OCI-LY7 (cell line): ENCODE results near the gene C19orf18. TPM values are rescaled to one million over a fixed set of nuclear protein-coding genes. Genes with fewer than 3 reads are reported as not detected.

Experiments used
- BruUV-seq: library from RNA; stranded (reverse); fragments of 400-500 nt; replicated peaks from 2 replicates; lab custom pipeline; 2021; lab: Mats Ljungman, UMichigan
- CTCF ChIA-PET: fragments of 300-600 bp; sonication (Branson Sonifier 250); formaldehyde crosslinking; loops from one replicate; lab custom pipeline; 2022; ENCODE audit warnings: antibody characterized with exemption; ENCODE audit not compliant: unreplicated experiment; lab: Charles Lee
- POLR2A ChIA-PET: fragments of 300-600 bp; sonication (Branson Sonifier 250); formaldehyde crosslinking; loops from one replicate; lab custom pipeline; 2022; ENCODE audit warnings: antibody characterized with exemption; lab: Charles Lee
- DNase-seq: peaks from one replicate; pipeline ENCODE4 v3.0.0-alpha.2; 2015; ENCODE audit warnings: low spot score
- H2AFZ ChIP-seq: fragments of 200-600 bp; sonication (generic), shearing (Covaris generic); 2 replicates; pipeline ENCODE4 v1.6.1; 2014; ENCODE audit warnings: mild to moderate bottlenecking, antibody characterized with exemption, low read length, moderate library complexity
- H3K27ac ChIP-seq: fragments of 200-600 bp; sonication (generic); 2 replicates; pipeline ENCODE4 v1.5.1; 2014; ENCODE audit warnings: mixed run types, low read depth, mild to moderate bottlenecking, moderate library complexity, low read length, inconsistent platforms; ENCODE audit not compliant: poor library complexity, severe bottlenecking
- H3K36me3 ChIP-seq: fragments of 200-600 bp; sonication (generic); 2 replicates; pipeline ENCODE4 v1.6.1; 2014; ENCODE audit warnings: mild to moderate bottlenecking, antibody characterized with exemption, low read length, moderate library complexity, mixed read lengths; ENCODE audit not compliant: insufficient read depth
- H3K4me1 ChIP-seq: fragments of 200-600 bp; sonication (generic); 2 replicates; pipeline ENCODE4 v1.5.1; 2014; ENCODE audit warnings: mild to moderate bottlenecking, low read length; ENCODE audit not compliant: insufficient read depth, poor library complexity, severe bottlenecking
- H3K4me2 ChIP-seq: fragments of 200-600 bp; sonication (generic); 2 replicates; pipeline ENCODE4 v1.6.1; 2014; ENCODE audit warnings: mild to moderate bottlenecking, low read length
- H3K4me3 ChIP-seq: fragments of 200-600 bp; sonication (generic); 2 replicates; pipeline ENCODE4 v1.5.1; 2014; ENCODE audit warnings: mild to moderate bottlenecking, low read depth, low read length; ENCODE audit not compliant: poor library complexity, severe bottlenecking
- H3K79me2 ChIP-seq: fragments of 200-600 bp; sonication (generic); 2 replicates; pipeline ENCODE4 v1.6.1; 2016; ENCODE audit warnings: low read depth, mild to moderate bottlenecking, low read length, moderate library complexity, mixed read lengths; ENCODE audit not compliant: insufficient read depth
- H3K9me2 ChIP-seq: fragments of 200-600 bp; sonication (generic); 2 replicates; pipeline ENCODE4 v1.6.1; 2016; ENCODE audit warnings: mild to moderate bottlenecking, low read length, mixed read lengths; ENCODE audit not compliant: insufficient read depth
- H3K9me3 ChIP-seq: fragments of 200-600 bp; sonication (generic); 2 replicates; pipeline ENCODE4 v1.6.1; 2014; ENCODE audit warnings: mild to moderate bottlenecking, mixed run types, low read length, mixed read lengths
- H4K20me1 ChIP-seq: fragments of 200-600 bp; sonication (generic); 2 replicates; pipeline ENCODE4 v1.6.1; 2014; ENCODE audit warnings: mild to moderate bottlenecking, antibody characterized with exemption, low read length, moderate library complexity, mixed read lengths; ENCODE audit not compliant: insufficient read depth
- CTCF ChIP-seq: fragments of 200-600 bp; sonication (generic); conservative IDR thresholded peaks from 2 replicates; pipeline ENCODE4 v1.5.1; 2014; ENCODE audit warnings: mild to moderate bottlenecking, antibody characterized with exemption, low read length, moderate library complexity, mixed read lengths
- EZH2phosphoT487 ChIP-seq: fragments of 200-600 bp; sonication (generic); IDR thresholded peaks from 2 replicates; pipeline ENCODE4 v1.6.1; 2018; ENCODE audit warnings: low read depth, borderline replicate concordance, mild to moderate bottlenecking, mixed run types, antibody characterized with exemption, low read length, moderate library complexity, mixed read lengths
- intact Hi-C: fragments of 100-400 bp; cut with micrococcal nuclease; formaldehyde crosslinking; loops from one replicate; pipeline ENCODE4 v1.10.0; 2022; ENCODE audit not compliant: unreplicated experiment
- total RNA-seq, 2 experiments: library from RNA; depleted of rRNA in 1 of 2; stranded (reverse); fragments of >200 nt in 1 of 2; shearing (Covaris generic) in 1 of 2; gene quantifications; 2 replicates each; pipeline ENCODE4 v1.2.3, GENCODE V29; 2014 to 2022

Gene C19orf18
- total RNA-seq, 2 experiments from 2014 or later: not detected

DNA sequence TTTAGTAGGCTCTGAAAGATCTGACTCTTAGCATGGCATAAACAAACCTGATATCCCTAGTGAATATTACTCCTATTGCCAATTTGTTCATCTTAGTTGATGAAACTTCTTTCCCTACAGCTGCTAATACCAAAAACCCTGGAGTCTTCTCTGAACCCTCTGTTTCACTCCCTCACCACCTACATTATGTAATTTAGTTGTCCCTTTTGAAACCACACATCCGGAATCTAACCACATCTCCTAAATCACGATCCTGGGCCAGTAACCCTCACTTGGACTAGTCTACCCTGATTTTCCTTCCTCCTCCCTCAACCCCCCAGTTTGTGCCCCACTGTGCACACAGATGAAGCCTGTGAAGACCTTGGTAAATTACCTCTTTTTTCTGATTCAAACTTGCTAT is 28.0 kb downstream of the C19orf18 start:
- Histone ChIP-seq H3K9me3 (peaks cover 7% of the 10 kb centered on the region; the same call in 1 of the 2 replicates), H3K27ac (no peak overlapping the region), H3K4me1 (peaks cover 12% of the 10 kb centered on the region), H4K20me1 (no peaks in the 10 kb centered on the region), H3K79me2 (peaks cover 16% of the 10 kb centered on the region; the same call in 1 of the 2 replicates), H3K36me3 (peaks cover 30% of the 10 kb centered on the region), H3K4me2 (peak overlapping the region; percentile 88), H3K4me3 (peak overlapping the region; percentile 99), H2AFZ (no peak overlapping the region), H3K9me2 (no peaks in the 10 kb centered on the region)
- ChIA-PET POLR2A (no interaction called here), CTCF (no interaction called here)
- no TSS peak for BruUV-seq
- intact Hi-C loops: no loop called here
- no peak for DNase-seq
- no peak for TF ChIP-seq CTCF
- no peak for TF ChIP-seq EZH2phosphoT487

- Histone ChIP-seq H3K27ac (no peak overlapping the region), H3K4me1 (peaks cover 8% of the 10 kb centered on the region), H3K4me3 (no peak overlapping the region), H3K79me2 (peaks cover 7% of the 10 kb centered on the region; the same call in 1 of the 2 replicates), H3K36me3 (peaks cover 55% of the 10 kb centered on the region), H4K20me1 (no peaks in the 10 kb centered on the region), H3K4me2 (no peak overlapping the region), H2AFZ (no peak overlapping the region), H3K9me2 (no peaks in the 10 kb centered on the region), H3K9me3 (peaks cover 12% of the 10 kb centered on the region; the same call in 1 of the 2 replicates)
- intact Hi-C loops: no loop called here
- DNase-seq: no peak
- POLR2A ChIA-PET: no interaction called here
- TF ChIP-seq EZH2phosphoT487 (no peak), CTCF (no peak)
- CTCF ChIA-PET: no interaction called here
- BruUV-seq: TSS peak; percentile 3
Measured at GRCh38 chr19:57941593-57941992, 32.7 kb downstream of the C19orf18 start.

GRCh38 chr19:57935731-57936130 is 38.6 kb downstream of the C19orf18 start:
- no peaks in the 10 kb centered on the region for H3K4me1 ChIP-seq
- no peak overlapping the region for H2AFZ ChIP-seq
- H3K36me3 ChIP-seq: peaks cover 22% of the 10 kb centered on the region
- H3K4me2 ChIP-seq: no peak overlapping the region
- CTCF ChIA-PET: no interaction called here
- no TSS peak for BruUV-seq
- H3K9me2 ChIP-seq: no peaks in the 10 kb centered on the region
- no peak for DNase-seq
- no peak overlapping the region for H3K4me3 ChIP-seq
- TF ChIP-seq CTCF (no peak), EZH2phosphoT487 (no peak)
- POLR2A ChIA-PET: no interaction called here
- intact Hi-C loops: no loop called here
- no peak overlapping the region for H3K27ac ChIP-seq
- H3K79me2 ChIP-seq: no peaks in the 10 kb centered on the region
- 0 out of 2 replicates have a peak, but pooled peaks cover 8% of the 10 kb centered on the region for H3K9me3 ChIP-seq
- no peaks in the 10 kb centered on the region for H4K20me1 ChIP-seq
